Epithelial cell of proximal tubule (primary cell): ENCODE results near the gene PHF21A. TPM values are rescaled to one million over a fixed set of nuclear protein-coding genes. Genes with fewer than 3 reads are reported as not detected.

Experiments
- DNase-seq: peaks from one replicate; pipeline ENCODE4 v3.0.0-alpha.2; 2011; ENCODE audit warnings: low read depth
- H3K4me3 ChIP-seq: 2 replicates; pipeline ENCODE4 v1.5.1; 2011; ENCODE audit warnings: low read depth, mild to moderate bottlenecking, low read length
- total RNA-seq: library from RNA; depleted of rRNA; stranded (reverse); fragments of >200 nt; gene quantifications from 2 replicates; pipeline ENCODE4 v1.2.3, GENCODE V29; 2015
- TF ChIP-seq, protein P1 (sequence below): conservative IDR thresholded peaks from 2 replicates; pipeline ENCODE4 v1.5.1; 2012; ENCODE audit warnings: low read depth, mild to moderate bottlenecking, low read length

Gene PHF21A
- total RNA-seq, 1 donor from 2014 or later: 5.8 TPM

DNA sequence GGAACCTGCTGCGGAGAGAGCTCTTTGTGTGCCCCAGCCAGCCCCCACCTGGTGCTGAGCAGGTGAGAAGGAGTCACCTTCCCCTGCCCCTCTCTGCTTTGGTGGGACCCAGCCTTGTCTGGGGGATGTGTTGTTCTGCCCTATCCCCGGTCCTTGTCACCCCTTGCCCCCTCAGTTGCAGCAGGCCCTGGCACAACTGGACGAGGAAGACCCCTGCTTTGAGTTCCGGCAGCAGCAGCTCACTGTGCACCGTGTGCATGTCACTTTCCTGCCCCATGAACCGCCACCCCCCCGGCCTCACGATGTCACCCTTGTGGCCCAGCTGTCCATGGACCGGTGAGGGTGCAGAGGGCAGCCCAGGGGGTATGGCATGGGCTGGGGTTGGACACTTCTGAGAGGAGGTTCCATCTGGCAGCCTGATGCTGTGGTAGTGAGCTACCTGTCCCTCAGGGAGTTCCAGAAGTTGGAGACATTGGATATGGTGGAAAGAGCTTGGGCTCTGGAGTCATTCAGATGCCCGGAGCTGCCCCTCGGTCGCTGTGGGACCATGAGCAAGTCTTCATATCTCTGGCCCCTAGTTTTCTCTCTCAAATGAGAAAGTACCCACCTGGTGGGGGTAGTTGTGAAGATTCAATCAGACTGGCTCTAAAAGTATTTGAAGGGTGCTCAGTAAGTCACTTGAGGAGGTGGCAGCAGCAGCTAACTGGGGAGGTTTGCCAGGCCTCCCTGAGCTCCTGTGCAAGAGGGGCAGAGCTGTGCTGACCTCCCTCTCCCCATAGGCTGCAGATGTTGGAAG is 194.5 kb downstream of the PHF21A start:
- H3K4me3 ChIP-seq: no peak overlapping the region
- no peak for DNase-seq
- TF ChIP-seq, protein P1, sequence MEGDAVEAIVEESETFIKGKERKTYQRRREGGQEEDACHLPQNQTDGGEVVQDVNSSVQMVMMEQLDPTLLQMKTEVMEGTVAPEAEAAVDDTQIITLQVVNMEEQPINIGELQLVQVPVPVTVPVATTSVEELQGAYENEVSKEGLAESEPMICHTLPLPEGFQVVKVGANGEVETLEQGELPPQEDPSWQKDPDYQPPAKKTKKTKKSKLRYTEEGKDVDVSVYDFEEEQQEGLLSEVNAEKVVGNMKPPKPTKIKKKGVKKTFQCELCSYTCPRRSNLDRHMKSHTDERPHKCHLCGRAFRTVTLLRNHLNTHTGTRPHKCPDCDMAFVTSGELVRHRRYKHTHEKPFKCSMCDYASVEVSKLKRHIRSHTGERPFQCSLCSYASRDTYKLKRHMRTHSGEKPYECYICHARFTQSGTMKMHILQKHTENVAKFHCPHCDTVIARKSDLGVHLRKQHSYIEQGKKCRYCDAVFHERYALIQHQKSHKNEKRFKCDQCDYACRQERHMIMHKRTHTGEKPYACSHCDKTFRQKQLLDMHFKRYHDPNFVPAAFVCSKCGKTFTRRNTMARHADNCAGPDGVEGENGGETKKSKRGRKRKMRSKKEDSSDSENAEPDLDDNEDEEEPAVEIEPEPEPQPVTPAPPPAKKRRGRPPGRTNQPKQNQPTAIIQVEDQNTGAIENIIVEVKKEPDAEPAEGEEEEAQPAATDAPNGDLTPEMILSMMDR: no peak

DNA sequence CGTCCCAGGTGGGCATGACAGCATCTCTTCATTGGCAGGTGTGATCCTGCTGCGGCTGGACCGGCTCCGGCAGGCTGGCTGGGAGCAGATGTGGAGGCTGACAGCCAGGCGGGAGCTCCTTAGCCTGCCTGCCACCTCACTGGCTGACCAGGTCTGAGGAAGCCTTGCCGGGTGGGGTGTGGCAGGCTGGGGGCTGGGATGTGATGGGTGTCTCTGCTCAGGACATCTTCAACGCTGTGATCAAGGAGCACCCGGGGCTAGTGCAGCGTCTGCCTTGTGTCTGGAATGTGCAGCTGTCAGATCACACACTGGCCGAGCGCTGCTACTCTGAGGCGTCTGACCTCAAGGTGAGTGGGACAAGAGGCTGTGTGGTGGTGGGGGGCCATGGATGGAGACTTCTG is 195.3 kb downstream of the PHF21A start:
- no peak for DNase-seq
- no peak overlapping the region for H3K4me3 ChIP-seq
- TF ChIP-seq, protein P1: no peak

DNA sequence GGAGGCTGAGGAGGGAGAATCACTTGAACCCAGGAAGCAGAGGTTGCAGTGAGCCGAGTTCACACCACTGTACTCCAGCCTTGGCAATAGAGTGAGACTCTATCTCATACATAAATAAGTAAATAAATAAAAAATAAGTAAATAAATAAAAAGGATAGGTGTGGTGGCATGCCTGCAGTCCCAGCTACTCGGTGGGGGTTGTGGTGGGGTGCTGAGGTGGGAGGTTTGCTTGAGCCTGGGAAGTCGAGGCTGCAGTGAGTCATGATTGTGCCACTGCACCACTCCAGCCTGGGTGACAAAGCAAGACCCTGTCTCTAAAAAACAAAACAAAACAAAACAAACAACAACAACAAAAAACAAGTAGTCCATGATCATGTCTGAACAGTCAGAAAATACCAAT is 195.7 kb downstream of the PHF21A start:
- DNase-seq: no peak
- TF ChIP-seq, protein P1: no peak
- H3K4me3 ChIP-seq: no peak overlapping the region

DNA sequence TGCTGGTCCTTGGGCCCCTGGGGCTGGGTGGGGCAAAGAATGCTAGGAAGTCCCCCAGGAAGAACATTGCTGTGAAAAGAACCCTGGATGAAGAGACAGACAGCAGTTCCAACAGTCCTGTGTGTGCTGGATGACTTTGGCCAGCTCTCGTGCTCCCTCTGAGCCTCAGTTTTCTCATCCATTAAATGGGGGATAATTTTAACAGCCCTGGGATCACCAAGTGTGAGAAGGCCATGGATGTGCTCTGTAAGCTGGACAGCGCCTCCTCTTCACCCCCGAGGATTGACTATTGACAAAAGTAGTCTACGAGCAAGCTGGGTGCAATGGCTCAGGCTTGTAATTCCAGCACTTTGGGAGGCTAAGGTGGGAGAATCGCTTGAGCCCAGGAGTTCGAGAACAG is 196.3 kb downstream of the PHF21A start:
- DNase-seq: no peak
- H3K4me3 ChIP-seq: no peak overlapping the region
- TF ChIP-seq, protein P1: no peak

DNA sequence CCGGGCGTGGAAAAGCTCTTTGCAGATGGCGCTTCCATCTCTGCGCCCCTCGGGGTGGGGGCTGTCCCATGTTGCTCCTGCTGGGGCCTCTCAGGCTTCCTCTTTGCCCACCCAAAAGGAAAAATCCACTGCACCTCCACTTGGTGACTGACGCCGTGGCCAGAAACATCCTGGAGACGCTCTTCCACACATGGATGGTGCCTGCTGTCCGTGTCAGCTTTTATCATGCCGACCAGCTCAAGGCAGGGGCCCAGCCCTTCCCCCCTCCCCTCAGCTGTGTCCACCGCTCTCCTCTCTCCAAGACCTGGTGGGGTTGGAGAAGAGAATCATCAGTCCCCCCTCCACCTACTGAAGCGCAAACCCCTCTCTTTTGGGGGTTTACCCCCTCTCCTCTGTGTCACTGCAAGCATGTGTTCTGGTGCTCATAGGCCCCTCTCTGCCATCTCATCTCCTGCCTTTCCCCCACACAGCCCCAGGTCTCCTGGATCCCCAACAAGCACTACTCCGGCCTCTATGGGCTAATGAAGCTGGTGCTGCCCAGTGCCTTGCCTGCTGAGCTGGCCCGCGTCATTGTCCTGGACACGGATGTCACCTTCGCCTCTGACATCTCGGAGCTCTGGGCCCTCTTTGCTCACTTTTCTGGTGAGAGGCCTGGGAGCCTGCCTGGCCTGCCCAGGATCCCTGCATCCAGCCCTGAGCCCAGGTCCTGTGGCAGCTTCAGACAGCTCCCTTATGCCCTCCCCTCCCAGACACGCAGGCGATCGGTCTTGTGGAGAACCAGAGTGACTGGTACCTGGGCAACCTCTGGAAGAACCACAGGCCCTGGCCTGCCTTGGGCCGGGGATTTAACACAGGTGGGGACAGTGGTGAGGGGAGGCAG is 197.0 kb downstream of the PHF21A start:
- no peak for DNase-seq
- TF ChIP-seq, protein P1: no peak
- H3K4me3 ChIP-seq: no peak overlapping the region

DNA sequence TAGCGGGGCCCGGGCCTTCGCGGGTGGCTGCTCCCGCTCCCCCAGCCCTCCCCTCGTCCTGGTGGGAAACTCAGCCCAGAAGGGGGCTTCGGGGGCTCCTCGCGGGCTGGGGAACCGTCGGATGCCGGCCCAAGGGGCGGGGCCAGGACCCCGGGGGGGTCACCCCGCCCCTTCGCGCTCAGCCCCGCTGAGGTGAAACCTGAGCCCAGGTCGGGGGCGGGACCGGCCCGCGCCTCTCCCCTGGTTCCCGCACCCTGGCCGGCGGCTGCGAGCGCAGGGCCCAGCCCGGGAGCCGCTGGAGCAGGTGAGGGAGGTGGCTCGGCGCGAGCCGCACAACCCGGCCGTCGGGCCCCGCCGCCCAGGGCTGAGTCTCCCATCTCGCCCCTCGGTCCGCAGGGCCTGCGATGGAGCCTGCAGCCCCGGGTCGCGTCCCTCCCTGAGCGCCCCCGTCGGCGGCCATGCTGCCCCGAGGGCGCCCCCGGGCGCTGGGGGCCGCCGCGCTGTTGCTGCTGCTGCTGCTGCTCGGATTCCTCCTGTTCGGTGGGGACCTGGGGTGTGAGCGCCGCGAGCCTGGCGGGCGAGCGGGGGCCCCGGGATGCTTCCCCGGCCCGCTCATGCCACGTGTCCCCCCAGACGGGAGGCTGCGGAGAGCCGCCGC is 198.7 kb downstream of the PHF21A start, which contains the start of gene LARGE2:
TSS of gene LARGE2 (plus strand) at position 232 of the 658 bp plus-strand sequence. CDS start at position 459, 227 bp downstream.
- TF ChIP-seq, protein P1: no peak
- no peak for DNase-seq
- H3K4me3 ChIP-seq: peak within 1 kb of the TSS; percentile 35
